Small intestine (tissue), 7 donors: ENCODE results near the gene OXSR1. TPM values are rescaled to one million over a fixed set of nuclear protein-coding genes. Genes with fewer than 3 reads are reported as not detected.
"Not testable (repeated sequence)": the region's sequence is repeated elsewhere in the genome, so short reads cannot be mapped to it uniquely, and the experiment has no call there.

Source experiments
- DNase-seq, 2 donors: peaks; one replicate each; pipeline versions ENCODE4 v3.0.0 to v3.0.0-alpha.2; 2013
- FAIRE-seq: peaks from 2 replicates; lab custom pipeline; 2012; peaks lifted over from hg19 to GRCh38; lab: Jason Lieb, UNC
- H3K27ac ChIP-seq, 3 donors: one replicate each; pipeline ENCODE4 v1.5.1; 2013; ENCODE audit warnings: low read length in 2 of 3, mild to moderate bottlenecking in 2 of 3, control low read depth in 1 of 3, inconsistent platforms in 1 of 3, low read depth in 1 of 3, moderate library complexity in 1 of 3
- H3K27me3 ChIP-seq, 3 donors: one replicate each; pipeline ENCODE4 v1.6.1; 2013; ENCODE audit warnings: low read length in 3 of 3, inconsistent platforms in 1 of 3; ENCODE audit not compliant: control insufficient read depth in 3 of 3, insufficient read depth in 3 of 3
- H3K36me3 ChIP-seq, 3 donors: one replicate each; pipeline ENCODE4 v1.6.1; 2013; ENCODE audit warnings: low read length in 3 of 3, inconsistent platforms in 1 of 3, low read depth in 1 of 3, mild to moderate bottlenecking in 1 of 3, moderate library complexity in 1 of 3; ENCODE audit not compliant: control insufficient read depth in 3 of 3, insufficient read depth in 2 of 3
- H3K4me1 ChIP-seq, 3 donors: one replicate each; pipeline ENCODE4 v1.6.1; 2013; ENCODE audit warnings: low read length in 2 of 3, inconsistent platforms in 1 of 3, low read depth in 1 of 3, mild to moderate bottlenecking in 1 of 3, moderate library complexity in 1 of 3; ENCODE audit not compliant: control insufficient read depth in 3 of 3, insufficient read depth in 2 of 3
- H3K4me3 ChIP-seq, 3 donors: one replicate each; pipeline ENCODE4 v1.5.1; 2013; ENCODE audit warnings: low read length in 3 of 3, control low read depth in 1 of 3, inconsistent platforms in 1 of 3, low read depth in 1 of 3, mild to moderate bottlenecking in 1 of 3, moderate library complexity in 1 of 3
- H3K9me3 ChIP-seq, 2 donors: one replicate each; pipeline ENCODE4 v1.6.1; 2013; ENCODE audit warnings: low read depth in 1 of 2, low read length in 1 of 2; ENCODE audit not compliant: control insufficient read depth in 2 of 2, insufficient read depth in 1 of 2
- WGBS, 3 donors: extraction: QIAGEN DNeasy Blood & Tissue Kit; methylation state at CpG; one replicate each; pipeline ENCODE4 v1.1.7; 2013; 5-methylcytosine and 5-hydroxymethylcytosine counted together
- polyA plus RNA-seq, 4 donors: library from polyadenylated mRNA; stranded (reverse) in 3 of 4; unstranded in 1 of 4; fragments of 200-250 nt in 3 of 4; fragments of 120-200 nt in 1 of 4; gene quantifications; one replicate each; pipeline versions ENCODE4 v1.2.1 to v1.2.3, GENCODE V29; 2013
- donor health status: healthy with polysubstance abuse.
- donor health status: control.
- donor health status: control.
- donor health status: Bipolar disorder and iron deficiency.
- donor health status: healthy.

Gene OXSR1
- polyA plus RNA-seq, 4 donors = 15.3 to 30.5 (median 19.8) TPM

DNA sequence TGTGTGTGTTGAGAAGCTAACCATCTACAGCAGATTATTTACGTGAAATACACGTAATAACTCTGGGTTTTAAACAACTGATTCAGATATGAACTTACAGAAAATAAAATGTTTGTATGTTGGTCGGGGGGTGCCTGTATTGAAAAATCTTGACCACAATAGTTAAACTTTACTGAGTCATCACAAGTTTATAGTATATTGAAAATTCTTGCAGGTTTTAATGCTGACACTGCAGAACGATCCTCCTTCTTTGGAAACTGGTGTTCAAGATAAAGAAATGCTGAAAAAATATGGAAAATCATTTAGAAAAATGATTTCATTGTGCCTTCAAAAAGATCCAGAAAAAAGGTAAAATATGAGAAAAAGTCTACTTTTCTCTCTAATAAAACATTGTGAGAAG lies 59.0 kb downstream of the OXSR1 start:
- no peak for FAIRE-seq
- Histone ChIP-seq H3K27me3 (no peaks in the 10 kb centered on the region), H3K4me3 (no peak overlapping the region), H3K9me3 (no peaks in the 10 kb centered on the region), H3K36me3 (peaks cover 6 to 10% (median 8%) of the 10 kb centered on the region in 3 donors), H3K4me1 (no peaks in the 10 kb centered on the region), H3K27ac (no peak overlapping the region)
- 94 to 95% (median 95%) methylated on average over 4 of the region's 4 CpGs for WGBS, 3 donors
- DNase-seq = no peak

GRCh38 chr3:38226273-38226672 lies 60.9 kb downstream of the OXSR1 start:
- Histone ChIP-seq H3K4me1 (no peaks in the 10 kb centered on the region), H3K27ac (no peak overlapping the region), H3K36me3 (peaks cover 6 to 8% (median 7%) of the 10 kb centered on the region in 3 donors), H3K4me3 (no peak overlapping the region), H3K27me3 (no peaks in the 10 kb centered on the region), H3K9me3 (no peaks in the 10 kb centered on the region)
- FAIRE-seq (no peak), DNase-seq (no peak)
- 98 to 100% (median 99%) methylated on average over 2 of the region's 2 CpGs for WGBS, 3 donors

GRCh38 chr3:38227989-38228388 lies 62.7 kb downstream of the OXSR1 start:
- Histone ChIP-seq H3K36me3 (peaks cover 3 to 16% (median 8%) of the 10 kb centered on the region in 3 donors), H3K27me3 (no peaks in the 10 kb centered on the region), H3K9me3 (no peaks in the 10 kb centered on the region), H3K27ac (no peak overlapping the region), H3K4me1 (no peaks in the 10 kb centered on the region), H3K4me3 (no peak overlapping the region)
- DNase-seq (peak in 1 of 2 donors; percentile 5), FAIRE-seq (no peak)
- WGBS, 3 donors = 72 to 83% (median 78%) methylated on average over 2 of the region's 2 CpGs

DNA sequence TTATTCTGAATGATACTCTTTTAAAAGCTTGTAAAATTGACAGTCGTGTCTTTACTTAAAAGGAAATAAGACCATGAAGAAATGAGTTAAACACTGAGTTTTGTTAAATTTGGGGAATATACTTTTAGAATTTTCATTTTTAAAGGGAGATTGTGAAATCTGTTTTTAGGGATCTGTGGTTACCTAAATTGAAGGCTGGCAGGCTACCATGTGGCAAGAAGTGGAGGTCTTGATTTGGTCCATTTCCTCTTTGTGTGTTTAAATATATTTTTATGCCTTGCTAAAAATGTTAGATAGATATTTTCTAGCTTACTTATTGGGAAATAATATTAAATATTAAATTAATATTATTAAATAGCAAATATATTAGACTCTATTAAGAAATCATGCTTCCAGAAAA lies 63.7 kb downstream of the OXSR1 start:
- no peak for FAIRE-seq
- no peaks in the 10 kb centered on the region for H3K27me3 ChIP-seq

GRCh38 chr3:38232701-38233100 lies 67.4 kb downstream of the OXSR1 start:
- no peak overlapping the region for H3K27ac ChIP-seq
- no peak overlapping the region for H3K4me3 ChIP-seq
- peaks cover 2 to 13% (median 10%) of the 10 kb centered on the region in 3 donors for H3K36me3 ChIP-seq
- DNase-seq (no peak), FAIRE-seq (no peak)
- no peaks in the 10 kb centered on the region for H3K27me3 ChIP-seq
- WGBS, 3 donors = 86 to 97% (median 89%) methylated on average over 2 of the region's 2 CpGs
- H3K9me3 ChIP-seq = peaks cover 0 to 2% of the 10 kb centered on the region in 2 donors
- H3K4me1 ChIP-seq = no peaks in the 10 kb centered on the region

More for the DNA sequence above, 63.7 kb downstream of the OXSR1 start:
- H3K36me3 ChIP-seq = peaks cover 0 to 10% (median 6%) of the 10 kb centered on the region in 3 donors
- H3K4me3 ChIP-seq = no peak overlapping the region
- 90 to 96% (median 92%) methylated on average over 1 of the region's 1 CpG for WGBS, 3 donors
- H3K27ac ChIP-seq = no peak overlapping the region
- H3K9me3 ChIP-seq = no peaks in the 10 kb centered on the region
- H3K4me1 ChIP-seq = no peaks in the 10 kb centered on the region
- DNase-seq = no peak

- Histone ChIP-seq H3K27ac (no peak overlapping the region), H3K4me1 (no peaks in the 10 kb centered on the region), H3K27me3 (no peaks in the 10 kb centered on the region), H3K36me3 (peaks cover 2 to 17% (median 14%) of the 10 kb centered on the region in 3 donors), H3K4me3 (no peak overlapping the region), H3K9me3 (peaks cover 0 to 6% of the 10 kb centered on the region in 2 donors)
- DNase-seq (no peak), FAIRE-seq (no peak)
Measured at GRCh38 chr3:38235466-38235865, 70.1 kb downstream of the OXSR1 start.

GRCh38 chr3:38238416-38239008 lies 73.2 kb downstream of the OXSR1 start:
- 98 to 100% (median 100%) methylated on average over 2 of the region's 2 CpGs for WGBS, 3 donors
- DNase-seq (no peak), FAIRE-seq (no peak)
- Histone ChIP-seq H3K9me3 (peaks cover 0 to 6% of the 10 kb centered on the region in 2 donors), H3K27me3 (no peaks in the 10 kb centered on the region), H3K4me3 (no peak overlapping the region), H3K27ac (no peak overlapping the region), H3K36me3 (peaks cover 2 to 15% (median 7%) of the 10 kb centered on the region in 3 donors), H3K4me1 (no peaks in the 10 kb centered on the region)

- peaks cover 2 to 11% (median 9%) of the 10 kb centered on the region in 3 donors for H3K36me3 ChIP-seq
Measured at GRCh38 chr3:38242812-38243211, 77.5 kb downstream of the OXSR1 start.

DNA sequence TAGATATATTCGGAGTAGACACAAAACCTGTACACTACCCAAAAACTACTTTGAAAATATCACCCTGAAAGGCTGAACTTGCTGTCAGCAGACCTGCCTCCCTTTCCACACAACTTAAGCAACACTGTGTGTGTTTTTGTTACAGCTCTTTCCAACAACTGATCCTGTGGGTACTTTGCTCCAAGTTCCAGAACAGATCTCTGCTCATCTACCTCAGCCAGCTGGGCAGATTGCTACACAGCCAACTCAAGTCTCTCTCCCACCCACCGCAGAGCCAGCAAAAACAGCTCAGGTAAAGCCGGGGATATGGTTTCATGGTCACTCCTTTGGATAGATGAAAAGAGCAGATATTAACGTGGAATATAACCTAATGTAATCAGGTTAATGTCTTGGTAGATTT lies 80.6 kb downstream of the OXSR1 start:
- peaks cover 2 to 8% (median 7%) of the 10 kb centered on the region in 3 donors for H3K36me3 ChIP-seq

More at GRCh38 chr3:38242812-38243211, 77.5 kb downstream of the OXSR1 start:
- WGBS, 3 donors = 96 to 98% (median 97%) methylated on average over 4 of the region's 4 CpGs
- FAIRE-seq, H3K27ac ChIP-seq, H3K4me3 ChIP-seq, H3K9me3 ChIP-seq, H3K27me3 ChIP-seq, DNase-seq, H3K4me1 ChIP-seq: not testable (repeated sequence)

More for the DNA sequence above, 80.6 kb downstream of the OXSR1 start:
- Histone ChIP-seq H3K4me3 (no peak overlapping the region), H3K27me3 (no peaks in the 10 kb centered on the region), H3K9me3 (no peaks in the 10 kb centered on the region), H3K4me1 (no peaks in the 10 kb centered on the region), H3K27ac (no peak overlapping the region)
- no peak for FAIRE-seq
- DNase-seq = no peak
- WGBS, 3 donors = 92 to 96% (median 93%) methylated on average over 4 of the region's 4 CpGs
